GM12892 (cell line): ENCODE results near the gene CERS6.

Experiments used
- DNase-seq: peaks from one replicate; pipeline ENCODE4 v3.0.0; 2011; ENCODE audit not compliant: insufficient read length
- FAIRE-seq: peaks from 2 replicates; lab custom pipeline; 2011; peaks lifted over from hg19 to GRCh38; lab: Jason Lieb, UNC
- POLR2A ChIP-seq: IDR thresholded peaks from 2 replicates; pipeline ENCODE4 v1.6.1; 2011; ENCODE audit warnings: low read depth, low read length, control low read depth
- POLR2AphosphoS5 ChIP-seq: IDR thresholded peaks from 2 replicates; pipeline ENCODE4 v1.6.1; 2011; ENCODE audit warnings: low read depth, low read length, control low read depth
- TAF1 ChIP-seq: IDR thresholded peaks from 2 replicates; pipeline ENCODE4 v1.6.1; 2011; ENCODE audit warnings: low read depth, mild to moderate bottlenecking, control low read depth, low read length, borderline replicate concordance

The CERS6 gene

GRCh38 chr2:168798888-168799410, 342.9 kb downstream of the CERS6 start:
- TF ChIP-seq TAF1 (no peak), POLR2A (no peak), POLR2AphosphoS5 (no peak)
- DNase-seq: no peak
- FAIRE-seq: no peak

- no peak for DNase-seq
- TF ChIP-seq POLR2A: no peak
- no peak for TF ChIP-seq TAF1
- TF ChIP-seq POLR2AphosphoS5: no peak
- FAIRE-seq: no peak
Observed at GRCh38 chr2:168801471-168801870, 345.4 kb downstream of the CERS6 start.

- FAIRE-seq (no peak), DNase-seq (no peak)
- TF ChIP-seq POLR2A (no peak), POLR2AphosphoS5 (no peak), TAF1 (no peak)
Observed at GRCh38 chr2:168801961-168802858, 346.1 kb downstream of the CERS6 start, which contains the start of gene NOSTRIN. NOSTRIN (plus strand) TSS chr2:168802637; CDS start chr2:168802647, 10 bp downstream.

GRCh38 chr2:168802859-168803725, 347.0 kb downstream of the CERS6 start:
- FAIRE-seq (no peak), DNase-seq (no peak)

GRCh38 chr2:168804214-168804613, 348.1 kb downstream of the CERS6 start:
- DNase-seq: no peak
- no peak for FAIRE-seq
- TF ChIP-seq POLR2A: no peak
- no peak for TF ChIP-seq TAF1
- TF ChIP-seq POLR2AphosphoS5: no peak

More at GRCh38 chr2:168802859-168803725, 347.0 kb downstream of the CERS6 start:
- TF ChIP-seq POLR2A: no peak
- TF ChIP-seq POLR2AphosphoS5: no peak
- TF ChIP-seq TAF1: no peak

GRCh38 chr2:168805615-168806014, 349.5 kb downstream of the CERS6 start:
- no peak for TF ChIP-seq TAF1
- no peak for TF ChIP-seq POLR2AphosphoS5
- TF ChIP-seq POLR2A: no peak
- no peak for DNase-seq
- no peak for FAIRE-seq

GRCh38 chr2:168809537-168809936, 353.5 kb downstream of the CERS6 start:
- TF ChIP-seq TAF1 (no peak), POLR2A (no peak), POLR2AphosphoS5 (no peak)
- DNase-seq (no peak), FAIRE-seq (no peak)

- FAIRE-seq: no peak
- DNase-seq: no peak
- TF ChIP-seq POLR2A: no peak
- no peak for TF ChIP-seq POLR2AphosphoS5
- no peak for TF ChIP-seq TAF1
Observed at GRCh38 chr2:168810235-168810634, 354.2 kb downstream of the CERS6 start.

- FAIRE-seq (no peak), DNase-seq (no peak)
- TF ChIP-seq TAF1: no peak
- TF ChIP-seq POLR2A: no peak
- TF ChIP-seq POLR2AphosphoS5: no peak
Observed at GRCh38 chr2:168811696-168812095, 355.6 kb downstream of the CERS6 start.

GRCh38 chr2:168814046-168814445, 358.0 kb downstream of the CERS6 start:
- DNase-seq (no peak), FAIRE-seq (no peak)
- no peak for TF ChIP-seq POLR2AphosphoS5
- TF ChIP-seq POLR2A: no peak
- TF ChIP-seq TAF1: no peak
